Activated T-helper 9 cell treated with anti-CD3 and anti-CD28 coated beads, Interleukin-2, amount 50 U/mL, for 16 hours (primary cell): ENCODE data around the gene DRG2.

Experiments used
- DNase-seq: peaks from one replicate; pipeline ENCODE4 v3.0.0-alpha.2; 2020; ENCODE audit warnings: low read depth

Gene DRG2

DNA sequence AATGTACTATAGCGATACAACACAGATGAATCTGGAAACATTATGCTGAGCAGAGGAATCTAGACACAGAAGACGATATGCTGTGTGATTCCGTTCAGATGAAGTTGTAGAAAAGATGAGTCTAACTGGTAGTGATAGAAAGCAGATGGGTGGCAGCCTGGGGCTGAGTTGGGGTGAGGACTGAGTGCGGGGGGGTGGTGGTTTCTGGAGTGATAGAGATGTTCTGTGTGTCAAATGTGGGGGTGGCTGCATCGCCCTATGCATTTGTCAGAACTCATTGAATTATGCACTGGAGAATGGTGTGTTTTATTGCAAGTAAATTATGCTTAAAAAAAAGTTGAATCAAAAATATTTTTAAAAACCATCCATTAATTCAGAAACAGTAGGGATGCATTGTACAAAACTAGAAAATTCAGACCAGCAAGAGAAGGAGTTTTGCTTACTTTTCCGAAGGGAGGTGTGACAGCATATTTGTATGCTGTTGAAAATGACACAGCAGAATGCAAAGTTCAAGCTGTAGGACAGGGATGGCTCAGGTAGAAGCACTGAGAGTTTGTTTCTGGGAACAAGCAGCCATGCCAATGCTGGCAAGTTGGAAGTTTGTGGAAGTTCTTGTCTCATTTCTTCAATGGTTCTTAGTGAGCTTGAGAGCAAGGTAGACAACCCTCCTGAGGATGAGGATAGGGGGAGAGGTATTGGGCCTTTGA lies 13.0 kb upstream of the DRG2 start:
- no peak for DNase-seq

DNA sequence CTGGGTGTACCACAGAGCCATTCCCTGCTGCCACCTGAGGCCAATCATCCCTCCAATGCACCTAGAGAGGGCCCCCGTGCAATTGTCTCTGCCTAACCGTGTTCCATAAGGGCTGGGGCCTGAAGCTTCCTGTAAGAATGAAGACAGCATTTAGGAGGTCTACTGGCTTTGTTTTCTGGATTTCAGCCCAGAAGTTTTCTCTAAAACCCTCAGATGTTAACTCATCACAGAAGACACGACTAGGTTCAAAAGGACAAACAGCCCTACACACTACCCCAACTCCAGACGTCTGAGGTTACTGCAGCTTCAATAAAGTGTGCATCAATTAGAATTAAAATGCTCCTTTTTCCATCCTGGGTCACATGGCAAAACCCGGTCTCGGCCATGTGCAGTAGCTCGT lies 10.8 kb upstream of the DRG2 start:
- no peak for DNase-seq

DNA sequence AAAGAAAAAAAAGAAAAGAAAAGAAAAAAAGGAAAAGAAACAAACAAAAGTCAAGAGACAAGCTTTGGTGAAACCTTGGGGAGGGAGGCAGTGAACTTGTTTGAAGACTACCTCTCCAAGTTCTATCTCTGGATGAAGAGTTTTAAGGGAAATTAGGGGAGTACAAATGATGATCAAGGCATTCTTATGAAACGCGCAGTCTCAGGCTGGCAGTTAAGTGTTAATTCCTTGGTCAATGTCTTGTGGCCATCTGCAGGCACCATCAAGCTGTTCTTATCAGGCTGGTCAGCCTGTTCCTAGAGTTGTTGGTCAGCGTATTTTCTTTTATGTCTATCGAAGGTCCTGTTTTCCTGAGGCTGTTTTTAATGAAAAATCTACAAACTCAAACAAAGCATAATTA lies 8.2 kb upstream of the DRG2 start:
- no peak for DNase-seq

DNA sequence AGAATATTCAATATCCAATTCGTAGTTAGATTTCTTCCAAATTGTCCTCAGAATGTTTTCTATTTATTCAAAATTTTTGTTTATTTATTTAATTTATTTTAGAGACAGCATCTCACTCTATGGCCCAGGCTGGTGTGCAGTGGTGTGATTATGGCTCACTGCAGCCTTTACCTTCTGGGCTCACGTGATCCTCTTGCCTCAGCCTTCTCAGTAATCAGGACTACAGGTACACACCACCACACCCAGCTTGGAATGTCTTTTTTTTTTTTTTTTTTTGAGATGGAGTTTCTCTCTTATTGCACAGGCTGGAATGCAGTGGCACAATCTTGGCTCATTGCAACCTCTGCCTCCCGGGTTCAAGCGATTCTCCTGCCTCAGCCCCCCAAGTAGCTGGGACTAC lies 3.5 kb upstream of the DRG2 start:
- DNase-seq = no peak

DNA sequence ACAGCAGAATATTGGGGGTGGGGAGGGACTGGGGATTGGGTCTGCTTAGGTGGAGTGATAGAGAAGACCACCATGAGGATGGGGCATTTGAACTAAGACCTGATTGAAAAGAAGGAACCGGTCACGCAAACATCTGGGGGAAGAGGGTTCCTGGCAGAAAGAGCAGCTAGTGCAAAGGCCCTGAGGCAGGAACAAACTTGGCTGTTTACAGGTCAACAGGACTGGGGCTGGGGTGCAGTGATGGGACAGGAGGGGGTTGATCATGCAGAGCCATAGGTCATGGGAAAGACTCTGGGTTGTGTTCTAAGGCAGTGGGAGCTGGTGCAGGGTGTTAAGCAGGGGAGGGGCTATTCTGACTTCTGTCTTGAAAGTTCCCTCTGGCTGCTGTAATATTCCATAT lies 1.9 kb downstream of the DRG2 start:
- no peak for DNase-seq

DNA sequence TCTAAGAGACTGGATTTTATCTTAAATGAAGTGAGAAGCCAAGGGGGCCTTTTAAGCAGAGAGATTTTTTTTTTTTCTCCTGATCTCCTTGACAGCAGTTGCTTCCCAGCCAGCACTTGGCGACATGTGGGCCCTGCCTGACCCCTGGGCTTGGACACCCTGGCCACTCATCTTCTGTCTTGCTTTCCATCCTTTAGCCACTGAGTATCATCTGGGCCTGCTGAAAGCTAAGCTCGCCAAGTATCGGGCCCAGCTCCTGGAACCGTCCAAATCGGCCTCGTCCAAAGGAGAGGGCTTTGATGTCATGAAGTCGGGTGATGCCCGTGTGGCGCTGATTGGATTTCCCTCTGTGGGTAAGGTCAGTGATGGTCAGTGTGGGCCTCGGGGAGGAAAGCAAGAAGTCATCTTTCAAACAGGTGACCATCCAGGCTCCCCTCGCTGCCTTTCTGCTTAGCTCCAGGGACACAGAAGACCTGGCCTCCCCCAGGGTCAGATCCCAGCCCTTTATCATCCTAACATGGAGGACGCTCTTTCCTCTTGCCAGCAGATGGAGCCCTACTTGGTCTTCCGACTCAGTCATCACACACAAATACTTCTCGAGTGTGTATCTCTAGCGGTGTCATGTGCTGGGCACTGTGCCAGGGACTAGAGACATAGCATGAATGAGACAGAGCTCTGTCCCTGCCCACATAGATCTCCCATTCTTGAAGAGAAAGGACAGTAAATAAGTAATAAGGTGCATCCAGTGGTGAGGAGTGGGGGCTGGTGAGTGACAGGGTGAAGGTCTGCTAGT lies 6.1 kb downstream of the DRG2 start:
- DNase-seq = no peak

DNA sequence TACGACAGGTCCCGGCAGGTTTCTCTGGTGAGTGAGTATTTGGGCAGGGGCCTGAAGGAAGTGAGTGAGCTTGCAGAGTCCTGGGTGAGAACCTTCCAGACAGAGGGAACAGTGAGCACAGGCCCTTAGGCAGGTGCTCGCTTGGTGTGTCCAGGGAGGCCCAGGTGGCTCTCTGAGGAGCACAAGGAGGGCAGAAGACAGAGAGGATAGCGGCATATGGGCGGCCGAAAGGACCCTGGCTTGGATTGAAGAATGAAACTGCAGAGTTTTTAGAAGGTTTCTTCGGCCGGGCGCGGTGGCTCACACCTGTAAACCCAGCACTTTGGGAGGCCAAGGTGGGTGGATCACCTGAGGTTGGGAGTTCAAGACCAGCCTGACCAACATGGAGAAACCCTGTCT lies 6.7 kb downstream of the DRG2 start:
- DNase-seq = no peak

DNA sequence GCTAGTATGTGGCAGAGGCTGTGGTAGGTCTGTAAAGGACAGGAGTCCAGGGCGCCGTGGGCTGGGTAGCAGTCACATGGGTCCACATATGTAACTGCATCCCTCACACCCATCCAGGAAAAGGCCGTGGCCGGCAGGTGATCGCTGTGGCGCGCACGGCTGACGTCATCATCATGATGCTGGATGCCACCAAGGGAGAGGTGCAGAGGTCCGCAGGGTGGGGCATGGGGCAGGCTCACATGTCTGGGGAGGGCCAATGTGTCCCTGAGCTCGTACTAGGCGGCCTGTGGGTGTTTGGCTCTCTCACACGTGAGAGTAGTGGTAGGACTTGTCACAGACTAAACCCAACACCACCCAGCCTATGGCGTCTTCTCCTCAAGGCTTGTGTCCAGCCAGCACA lies 11.8 kb downstream of the DRG2 start:
- no peak for DNase-seq

DNA sequence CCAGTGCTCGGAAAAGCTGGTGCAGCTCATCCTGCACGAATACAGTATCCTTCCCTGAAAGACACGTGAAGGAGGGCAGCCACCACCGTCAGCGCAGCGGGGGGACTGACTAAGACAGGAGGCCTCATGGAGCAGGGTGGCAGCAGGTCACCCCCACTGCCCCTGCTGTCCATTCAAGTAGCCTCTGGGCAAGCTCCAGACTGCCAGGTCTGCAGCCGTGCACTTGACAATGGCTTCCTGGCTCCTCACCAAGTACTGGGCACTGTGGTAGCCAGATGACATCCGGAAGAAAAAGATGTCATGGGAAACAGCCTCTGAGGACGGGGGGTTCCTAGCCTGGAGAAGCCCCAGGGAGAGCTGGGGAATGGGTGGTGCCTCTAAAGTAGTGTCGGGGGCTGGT lies 12.9 kb downstream of the DRG2 start:
- no peak for DNase-seq

DNA sequence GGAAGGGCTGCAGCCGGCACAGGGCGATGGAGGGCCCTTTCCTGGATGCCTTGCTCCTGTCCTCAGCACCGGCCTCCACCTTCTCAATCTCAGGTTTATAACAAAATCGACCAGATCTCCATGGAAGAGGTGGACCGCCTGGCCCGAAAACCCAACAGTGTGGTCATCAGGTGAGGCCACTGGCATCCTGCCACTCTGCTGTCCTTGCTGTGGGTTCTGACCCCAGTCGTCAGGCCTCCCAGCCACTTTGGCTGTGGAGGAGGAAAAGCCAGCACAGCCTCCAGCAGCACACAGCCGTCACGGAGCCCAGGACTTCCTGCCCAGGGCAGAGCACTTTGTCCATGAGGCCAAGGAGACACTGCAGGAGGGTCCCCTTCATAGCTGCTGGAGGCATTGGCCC lies 14.1 kb downstream of the DRG2 start:
- no peak for DNase-seq

DNA sequence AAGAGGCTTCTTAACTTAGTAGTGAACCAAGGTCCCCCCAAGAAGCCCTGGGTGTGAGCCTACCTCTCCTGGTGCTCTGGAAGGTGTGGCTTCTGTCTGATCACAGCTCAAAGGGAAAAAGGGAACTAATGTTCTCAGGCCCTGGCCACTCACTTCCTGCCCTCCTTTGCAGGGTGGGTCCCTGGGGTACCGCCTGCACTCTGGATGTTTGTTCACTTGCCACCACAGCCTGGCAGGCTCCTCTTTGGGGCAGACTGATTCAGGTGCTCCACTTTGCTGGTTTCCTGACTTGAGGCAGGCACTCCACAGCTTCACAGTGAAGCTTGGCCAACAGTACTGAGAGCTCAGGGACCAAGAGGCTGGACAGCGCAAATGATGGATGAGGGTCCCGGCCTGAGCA lies 14.9 kb downstream of the DRG2 start:
- no peak for DNase-seq

DNA sequence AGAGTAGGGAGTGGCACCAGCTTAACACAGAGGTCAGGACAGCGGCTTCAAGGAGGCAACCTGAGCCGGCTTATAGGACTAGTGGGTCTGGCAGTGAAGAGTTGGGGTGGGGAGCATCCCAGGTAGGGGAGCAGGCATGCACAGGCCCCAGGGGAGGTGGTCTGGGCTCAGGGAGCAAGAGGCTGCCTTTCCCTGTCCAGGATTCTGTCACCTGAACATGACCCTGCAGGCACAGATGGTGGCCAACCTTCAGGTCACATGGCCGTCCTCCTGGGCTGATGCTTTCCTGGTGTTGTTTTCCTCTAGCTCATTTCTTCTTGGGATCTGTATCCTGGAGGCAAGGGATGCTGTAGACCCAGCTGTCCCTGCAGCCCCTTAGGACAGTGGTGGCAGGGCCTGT lies 17.3 kb downstream of the DRG2 start:
- no peak for DNase-seq

DNA sequence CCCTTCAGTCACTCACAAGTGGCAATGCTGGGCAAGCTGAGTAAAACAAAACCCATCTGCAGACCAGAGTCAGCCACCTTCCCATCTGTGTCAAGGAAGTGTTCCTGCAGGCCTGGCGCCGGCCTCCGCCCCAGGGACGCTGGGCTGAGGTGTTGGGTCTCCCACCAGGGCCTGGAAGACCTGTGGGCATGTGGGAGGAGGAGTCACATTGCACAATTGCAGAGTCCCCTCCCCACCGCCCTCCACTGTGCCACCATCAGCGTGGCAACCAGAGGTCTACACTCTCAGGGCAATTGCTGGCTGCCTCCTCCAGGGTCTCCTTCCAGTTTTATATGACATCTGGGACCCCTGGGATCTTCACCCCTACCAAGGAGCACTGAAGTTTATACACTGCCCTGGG lies 17.8 kb downstream of the DRG2 start:
- DNase-seq = no peak

DNA sequence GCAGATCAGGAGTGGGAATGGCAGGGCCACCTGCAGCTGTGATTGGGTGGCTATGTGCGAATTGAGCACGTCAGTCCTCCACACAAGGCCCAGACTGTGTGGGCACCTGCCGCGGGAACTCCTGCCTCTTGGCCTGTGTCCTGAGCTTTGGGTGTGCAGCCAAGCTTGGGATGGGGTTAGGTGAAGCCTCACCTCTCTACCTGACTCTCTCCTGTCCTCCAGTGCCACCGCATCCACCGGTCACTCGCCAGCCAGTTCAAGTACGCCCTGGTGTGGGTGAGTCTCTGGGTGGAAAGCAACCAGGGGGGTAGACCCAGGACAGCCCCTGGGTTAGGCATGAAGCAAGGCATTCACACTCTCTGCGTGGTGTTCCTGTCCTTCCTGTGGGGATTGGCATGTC lies 18.5 kb downstream of the DRG2 start:
- DNase-seq = no peak

DNA sequence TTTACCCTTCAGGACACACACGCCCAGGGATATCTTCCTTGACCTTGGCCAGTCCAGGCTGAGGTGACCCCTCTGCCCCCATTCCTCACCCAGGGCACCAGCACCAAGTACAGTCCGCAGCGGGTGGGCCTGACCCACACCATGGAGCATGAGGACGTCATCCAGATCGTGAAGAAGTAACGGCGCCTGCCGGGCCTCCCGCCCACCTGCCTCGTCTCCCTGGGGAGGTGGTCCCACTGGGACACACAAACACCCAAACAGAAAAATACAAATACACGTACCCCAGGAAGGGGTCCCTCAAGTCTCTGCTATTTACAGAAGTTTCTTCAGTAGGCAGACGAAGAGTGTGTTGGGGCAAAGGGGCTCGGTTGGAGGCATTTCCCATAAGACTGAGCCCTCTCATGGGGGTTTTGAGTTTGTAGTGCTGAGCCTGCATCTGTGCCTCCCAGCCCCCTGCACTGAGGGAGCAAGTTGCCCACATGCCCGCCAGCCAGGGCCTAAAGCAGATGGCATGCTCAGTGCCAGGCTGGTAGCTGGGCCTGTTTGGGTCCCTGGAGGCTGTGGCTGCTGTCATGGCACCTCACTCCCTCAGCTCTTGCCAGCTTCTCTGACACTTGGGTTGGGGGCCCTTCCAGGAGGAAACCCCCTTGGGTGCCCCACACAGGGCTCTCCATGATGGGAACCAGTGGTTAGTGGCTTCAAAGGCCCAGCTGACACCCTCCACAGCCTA lies 19.5 kb downstream of the DRG2 start:
- no peak for DNase-seq

DNA sequence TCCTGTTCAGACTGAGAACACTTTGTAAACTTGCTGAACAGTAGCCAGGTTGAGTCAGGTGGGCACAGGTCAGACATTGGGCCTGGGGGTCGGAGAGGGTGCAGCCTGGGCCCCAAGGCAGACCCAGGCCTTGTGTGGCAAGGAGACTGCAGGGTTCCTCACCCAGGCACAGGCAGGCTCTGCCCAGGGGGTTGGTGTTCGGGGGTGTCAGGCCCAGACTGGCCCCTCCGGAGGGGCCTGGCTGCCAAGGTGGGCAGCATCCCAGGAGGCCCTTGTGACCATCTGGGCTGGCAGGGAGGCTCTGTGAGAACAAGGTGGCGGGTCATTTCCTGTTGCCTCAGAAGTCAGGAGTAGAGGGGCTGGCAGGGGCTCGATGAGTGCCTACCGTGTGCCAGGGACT lies 20.2 kb downstream of the DRG2 start:
- DNase-seq = no peak

DNA sequence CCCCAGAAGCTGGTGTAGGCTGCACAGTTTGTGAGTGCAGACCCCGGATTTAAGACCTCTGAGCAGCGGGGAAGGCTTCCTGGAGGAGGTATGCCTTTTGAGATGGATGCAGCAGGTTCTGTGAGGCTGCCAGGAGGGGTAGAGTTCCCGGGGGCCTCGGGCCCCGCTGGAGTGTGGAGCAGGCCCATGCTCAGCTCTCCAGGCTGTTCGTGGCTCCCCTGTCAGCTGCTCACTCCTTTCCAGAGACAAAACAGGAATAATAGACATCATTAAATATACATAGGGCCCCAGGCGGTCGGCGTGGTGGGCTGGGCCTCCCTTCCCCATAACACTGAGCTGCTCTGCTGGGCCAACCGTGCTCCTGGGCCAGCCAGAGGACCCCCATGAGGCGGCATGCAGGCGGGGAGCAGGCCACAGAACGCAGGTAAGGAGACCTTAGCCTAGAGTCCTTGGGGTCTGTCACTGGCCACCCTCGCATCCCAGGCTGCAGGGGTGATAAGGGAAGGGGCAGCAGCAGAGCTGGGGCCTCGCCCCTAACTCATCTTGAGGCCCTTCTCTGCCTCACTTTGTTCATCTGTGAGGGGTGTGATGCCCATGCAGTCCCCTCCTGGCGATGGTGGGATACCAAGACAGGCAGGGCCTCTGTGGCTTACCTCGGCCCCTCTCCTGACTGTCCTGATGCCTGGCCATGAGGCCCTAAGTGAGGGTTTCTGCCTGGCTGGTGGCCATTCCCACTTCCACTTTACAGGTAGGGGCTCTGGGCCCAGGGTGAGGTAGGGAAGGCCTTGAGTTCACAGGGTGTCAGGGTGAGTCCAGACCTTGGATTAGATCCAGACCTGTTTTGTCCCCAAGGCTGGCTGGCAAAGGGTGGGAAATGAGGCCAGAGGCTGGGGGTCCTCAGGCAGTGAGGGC lies 20.9 kb downstream of the DRG2 start, which contains the start of gene MYO15A:
Gene MYO15A, plus strand, starts transcription at position 356 of the 912 bp plus-strand sequence. CDS start 10,045 bp downstream, outside the sequence.
- no peak for DNase-seq

DNA sequence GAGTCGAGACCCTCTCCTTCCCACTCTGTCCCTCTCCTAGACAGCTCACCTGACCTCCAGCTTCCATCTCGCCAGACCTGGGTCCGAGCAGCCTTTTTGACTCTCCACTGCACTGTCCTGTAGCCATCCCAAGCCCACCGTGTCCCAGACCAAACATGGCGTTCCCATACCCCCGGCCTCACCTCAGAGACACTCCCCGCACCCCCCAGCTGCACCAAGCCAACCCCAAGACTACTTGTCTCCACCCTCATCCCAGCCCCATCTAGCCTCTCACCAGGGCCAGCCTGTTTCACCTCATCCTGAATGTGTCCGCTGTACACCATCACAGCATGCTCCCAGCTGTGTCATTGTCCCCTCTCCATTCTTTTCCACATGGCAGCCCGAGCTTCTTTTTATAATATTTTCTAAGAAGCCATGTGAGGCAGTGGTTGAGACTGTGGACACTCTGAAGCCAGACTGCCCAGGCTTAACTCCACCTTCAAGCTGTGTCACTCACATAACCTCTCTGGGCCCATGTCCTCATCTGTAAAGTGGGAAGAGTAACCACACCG lies 22.3 kb downstream of the DRG2 start:
- no peak for DNase-seq

DNA sequence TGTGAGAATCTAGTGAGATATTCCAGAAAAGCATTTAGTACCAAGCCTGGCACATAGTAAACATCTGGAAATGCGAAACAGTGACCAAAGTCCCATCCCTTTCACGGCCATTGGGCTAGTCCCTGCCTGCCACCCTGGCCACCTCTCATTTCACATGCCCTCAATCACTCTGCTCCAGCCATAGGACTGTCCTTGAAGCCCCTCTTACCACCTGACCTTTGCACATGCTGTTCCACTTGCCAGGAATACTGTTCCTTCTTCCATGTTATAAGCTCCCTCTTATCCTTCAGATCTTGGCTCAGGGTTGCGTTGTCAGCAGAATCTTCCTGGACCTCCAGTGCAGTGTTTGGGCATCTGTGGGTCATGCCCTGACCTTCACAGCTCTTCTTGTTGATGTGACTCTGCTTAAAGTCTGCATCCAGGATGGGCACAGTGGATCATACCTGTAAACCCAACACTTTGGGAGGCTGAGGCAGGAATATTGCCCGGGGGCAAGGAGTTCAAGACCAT lies 22.9 kb downstream of the DRG2 start:
- DNase-seq = no peak

DNA sequence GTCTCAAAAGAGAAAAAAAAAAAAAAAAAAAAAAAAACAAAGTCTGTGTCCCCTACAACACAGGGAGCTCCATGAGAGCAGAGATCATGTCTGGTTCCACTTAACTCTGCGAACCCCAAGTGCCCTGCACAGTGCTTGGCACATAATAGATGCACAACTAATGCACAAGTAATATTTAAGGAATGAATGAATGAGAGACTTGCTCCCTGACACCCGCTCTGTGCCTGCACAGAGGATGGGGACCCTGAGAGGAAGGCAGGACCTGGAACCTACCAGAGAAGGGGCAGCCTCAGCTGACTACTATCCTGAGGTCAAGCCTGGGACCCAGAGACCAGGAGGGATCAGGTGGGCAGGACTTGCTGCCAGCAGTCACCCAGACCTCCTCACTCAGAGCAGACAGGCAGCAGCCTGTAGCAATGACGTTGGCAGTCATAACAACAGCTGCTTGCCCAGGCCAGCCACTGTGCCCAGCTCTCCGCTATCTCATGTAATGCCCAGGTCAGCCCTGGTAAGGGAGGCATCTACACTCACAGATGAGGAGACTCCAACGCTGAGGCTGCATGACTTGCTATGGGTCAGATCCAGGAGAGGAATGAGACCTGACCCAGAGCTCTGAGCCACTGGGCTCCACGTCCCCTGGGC lies 23.7 kb downstream of the DRG2 start:
- DNase-seq = no peak

DNA sequence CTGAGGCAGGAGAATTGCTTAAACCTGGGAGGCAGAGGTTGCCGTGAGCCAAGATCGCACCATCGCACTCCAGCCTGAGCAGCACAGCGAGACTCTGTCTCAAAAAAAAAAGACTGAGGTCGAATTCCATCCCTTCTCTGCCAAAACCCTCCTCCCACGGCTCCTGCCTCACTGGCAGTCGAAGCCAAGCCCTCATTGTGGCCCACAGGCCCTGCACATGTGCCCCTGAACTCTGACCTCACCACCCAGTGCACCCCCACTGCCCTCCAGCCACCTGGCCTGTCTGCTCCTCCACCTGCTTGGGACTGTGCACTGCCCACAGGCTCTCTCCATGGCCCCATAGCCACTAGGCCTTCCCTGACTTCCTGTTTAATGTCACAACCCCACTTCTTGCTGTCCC lies 27.8 kb downstream of the DRG2 start:
- DNase-seq = no peak
